ENCODE measurements around the gene TMEM184A. TPM values are rescaled to one million over a fixed set of nuclear protein-coding genes. Genes with fewer than 3 reads are reported as not detected.
"Not testable (repeated sequence)": the region's sequence is repeated elsewhere in the genome, so short reads cannot be mapped to it uniquely, and the experiment has no call there.

Gene TMEM184A
- total RNA-seq, 1 donor from 2014 or later, result 22.1 TPM

DNA sequence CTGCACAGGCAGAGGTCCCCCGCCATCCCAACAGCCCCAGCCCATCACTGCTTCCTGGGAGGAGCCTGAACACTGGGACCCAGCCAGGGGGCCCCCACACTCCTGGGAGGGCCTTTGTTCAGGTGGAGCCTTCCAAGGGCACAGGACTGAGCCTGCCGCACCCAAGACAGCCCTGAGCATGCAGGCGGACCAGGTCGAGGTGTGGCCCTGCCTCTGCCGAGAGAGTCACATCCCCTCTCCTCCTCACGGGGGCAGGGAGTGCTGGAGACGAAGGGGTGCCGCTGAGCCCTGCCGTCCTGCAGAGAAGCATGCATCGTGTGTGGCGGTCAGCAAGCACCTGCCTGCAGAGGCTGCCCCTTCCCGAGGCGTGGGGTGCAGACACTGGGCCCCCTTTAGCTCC lies 32.8 kb downstream of the TMEM184A start:
- peak; percentile 15 for DNase-seq

DNA sequence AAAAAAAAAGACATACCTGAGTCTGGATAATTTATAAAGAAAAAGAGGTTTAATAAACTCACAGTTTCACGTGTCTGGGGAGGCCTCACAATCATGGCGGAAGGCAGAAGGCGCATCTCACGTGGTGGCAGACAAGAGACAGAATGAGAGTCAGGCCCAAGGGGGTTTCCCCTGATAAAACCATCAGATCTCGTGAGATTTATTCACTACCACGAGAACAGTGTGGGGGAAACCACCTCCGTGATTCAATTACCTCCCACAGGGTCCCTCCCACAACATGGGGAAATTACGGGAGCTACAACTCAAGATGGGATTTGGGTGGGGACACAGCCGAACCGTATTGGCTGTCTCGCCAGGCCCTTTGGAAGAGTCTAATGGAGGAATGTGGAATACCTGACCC lies 34.5 kb downstream of the TMEM184A start:
- DNase-seq, result no peak

DNA sequence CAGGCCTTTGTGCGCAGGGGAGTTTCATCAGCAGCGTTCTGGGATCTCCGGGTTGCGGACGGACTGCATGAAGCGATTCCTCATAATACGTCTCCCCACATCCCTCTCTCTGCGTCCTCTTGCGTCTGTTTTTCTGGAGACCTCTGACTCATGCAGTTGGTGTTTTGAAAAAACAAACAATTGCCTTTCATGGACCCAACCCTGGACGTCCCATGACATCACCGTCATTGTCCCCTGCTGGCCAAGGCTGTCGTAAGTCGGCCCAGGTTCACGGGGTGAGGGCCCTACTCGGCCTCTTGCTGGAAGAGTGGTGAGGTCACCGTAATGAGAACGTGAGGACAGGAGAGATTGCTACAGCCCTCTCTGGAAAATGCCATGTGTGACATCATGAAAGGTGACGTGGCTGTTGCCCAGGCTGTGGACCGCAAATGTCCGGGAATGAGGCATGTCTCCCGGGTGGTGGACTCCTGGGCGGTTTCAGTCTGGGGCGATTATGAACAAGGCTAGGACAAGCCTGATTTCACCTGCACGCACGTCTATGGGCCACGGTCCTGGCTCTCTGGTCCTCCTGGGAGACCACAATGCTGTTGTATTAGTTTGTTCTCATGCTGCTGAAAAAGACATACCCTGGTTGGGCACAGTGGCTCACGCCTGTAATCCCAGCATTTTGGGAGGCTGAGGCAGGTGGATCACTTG lies 35.3 kb downstream of the TMEM184A start:
- DNase-seq, result no peak

DNA sequence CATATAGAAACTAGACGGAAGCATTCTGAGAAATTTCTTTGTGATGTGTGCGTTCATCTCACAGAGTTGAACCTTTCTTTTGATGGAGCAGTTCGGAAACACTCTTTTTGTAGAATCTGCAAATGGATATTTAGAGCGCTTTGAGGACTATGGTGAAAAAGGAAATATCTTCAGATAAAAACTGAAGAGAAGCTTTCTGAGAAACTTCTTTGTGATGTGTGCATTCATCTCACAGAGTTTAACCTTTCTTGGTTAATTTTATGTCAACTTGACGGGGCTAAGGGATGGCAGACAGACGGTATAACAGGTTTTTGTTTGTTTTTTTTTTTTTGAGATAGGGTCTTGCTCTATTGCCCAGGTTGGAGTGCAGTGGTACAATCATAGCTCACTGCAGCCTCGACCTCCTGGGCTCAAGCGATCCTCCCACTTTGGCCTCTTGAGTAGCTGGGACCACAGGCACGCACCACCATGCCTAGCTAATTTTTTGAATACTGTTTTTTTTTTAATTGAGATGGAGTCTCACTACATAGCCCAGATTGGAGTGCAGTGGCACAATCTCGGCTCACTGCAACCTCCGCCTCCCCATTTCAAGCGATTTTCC lies 36.6 kb downstream of the TMEM184A start:
- not testable (repeated sequence) for DNase-seq

DNA sequence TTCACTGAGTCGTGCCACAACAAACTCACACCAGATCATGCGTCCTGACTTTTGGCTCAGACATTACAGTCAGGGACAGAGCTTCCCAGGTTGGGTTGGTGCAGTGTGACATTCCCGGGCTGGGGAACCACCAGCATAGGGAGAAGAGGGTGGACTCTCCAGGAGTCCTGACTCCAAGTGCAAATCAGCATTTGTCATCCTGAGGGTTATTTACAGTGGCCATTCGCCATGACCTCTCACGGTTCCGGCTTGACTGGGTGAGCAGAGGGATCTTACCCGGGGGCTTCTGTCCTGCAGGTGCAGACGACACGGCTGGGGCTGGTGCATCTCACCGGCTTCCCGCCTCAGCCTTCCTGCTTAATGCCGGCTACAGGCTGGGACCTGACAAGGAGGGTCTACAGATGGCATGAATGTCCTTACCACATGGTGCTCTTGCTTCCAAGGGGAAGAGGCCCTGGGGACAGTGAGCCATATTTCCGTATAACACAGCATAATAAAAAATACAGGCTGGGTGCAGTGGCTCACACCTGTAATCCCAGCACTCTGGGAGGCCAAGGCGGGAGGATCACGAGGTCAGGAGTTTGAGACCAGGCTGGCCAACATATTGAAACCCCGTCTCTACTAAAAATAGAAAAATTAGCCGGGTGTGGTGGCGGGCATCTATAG lies 39.3 kb downstream of the TMEM184A start:
- no peak for DNase-seq

DNA sequence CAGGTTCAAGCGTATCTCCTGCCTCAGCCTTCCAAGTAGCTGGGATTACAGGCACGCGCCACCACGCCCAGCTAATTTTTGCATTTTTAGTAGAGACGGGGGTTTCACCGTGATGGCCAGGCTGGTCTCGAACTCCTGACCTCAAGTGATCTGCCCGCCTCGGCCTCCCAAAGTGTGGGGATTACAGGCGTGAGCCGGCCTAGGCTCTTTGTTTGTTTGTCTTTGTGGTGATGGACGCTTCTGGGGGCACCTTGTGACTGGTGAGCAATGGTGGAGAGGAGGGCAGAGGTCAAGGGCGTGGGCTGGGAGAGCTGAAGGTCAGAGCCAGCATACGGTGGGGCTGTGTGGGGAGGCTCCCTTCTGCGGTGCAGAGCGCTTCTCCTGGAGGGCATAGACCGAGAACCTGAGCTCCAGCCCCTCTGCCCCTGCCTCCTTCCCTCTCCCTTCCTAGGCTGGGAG lies 40.5 kb downstream of the TMEM184A start:
- DNase-seq, result not testable (repeated sequence)

DNA sequence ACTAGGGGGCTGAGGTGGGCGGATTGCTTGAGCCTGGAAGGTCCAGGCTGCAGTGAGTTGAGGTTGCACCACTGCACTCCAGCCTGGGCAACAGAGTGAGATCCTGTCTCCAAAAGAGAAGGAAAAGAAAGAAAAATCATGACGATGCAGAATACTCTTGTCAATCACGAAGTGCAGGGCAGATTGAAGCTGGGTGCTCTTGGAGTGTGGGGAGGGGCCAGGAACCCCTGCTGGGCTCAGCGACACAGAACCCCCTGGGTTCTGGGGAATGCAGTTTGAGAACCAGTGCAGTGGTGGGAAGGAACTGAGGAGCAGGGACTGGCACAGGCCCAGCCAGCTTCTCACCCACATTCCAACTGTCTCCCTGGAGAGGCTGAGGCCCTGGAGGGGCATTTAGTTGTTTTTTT lies 41.0 kb downstream of the TMEM184A start:
- no peak for DNase-seq

DNA sequence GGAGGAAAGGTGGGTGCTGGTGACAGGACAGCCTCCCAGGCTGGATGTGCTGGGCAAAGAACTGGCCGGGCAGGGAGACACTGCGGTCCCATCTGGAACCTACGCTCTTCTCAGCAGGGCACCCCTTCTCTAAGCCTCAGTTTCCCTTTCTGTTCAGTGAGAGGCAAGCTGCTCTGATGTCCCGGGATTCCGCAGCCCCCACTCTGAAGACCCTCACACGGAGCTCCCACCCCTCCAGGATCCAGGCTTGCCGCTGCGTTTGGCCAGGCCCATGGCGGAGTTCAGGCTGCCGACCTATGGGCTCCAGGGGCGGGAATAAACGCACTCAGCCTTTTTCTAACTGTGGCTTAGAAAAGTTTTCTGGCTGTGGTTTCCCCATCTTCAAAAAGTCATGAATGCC lies 41.6 kb downstream of the TMEM184A start:
- no peak for DNase-seq

DNA sequence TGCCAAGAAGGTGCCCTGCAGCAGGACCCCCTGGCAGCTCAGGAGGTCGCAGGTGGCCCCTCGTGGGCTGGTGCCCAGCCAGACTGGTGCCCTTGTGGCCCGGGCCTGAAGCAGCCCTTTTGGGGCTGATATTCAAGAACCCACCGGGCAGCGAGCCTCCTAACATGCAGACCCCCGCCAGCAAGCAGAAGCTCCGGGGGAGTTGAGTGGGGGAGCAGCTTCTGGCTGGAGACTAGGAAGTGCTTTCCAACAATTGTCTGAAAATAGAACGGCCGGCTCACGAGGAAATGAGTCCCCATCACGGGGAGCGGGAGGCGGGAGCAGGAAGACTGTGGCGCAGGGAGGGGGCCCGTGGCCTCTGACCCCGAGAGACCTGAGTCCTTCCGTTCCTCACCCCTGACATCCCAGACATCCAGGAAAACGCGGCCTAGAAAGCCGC lies 42.3 kb downstream of the TMEM184A start:
- peak; percentile 41 for DNase-seq

DNA sequence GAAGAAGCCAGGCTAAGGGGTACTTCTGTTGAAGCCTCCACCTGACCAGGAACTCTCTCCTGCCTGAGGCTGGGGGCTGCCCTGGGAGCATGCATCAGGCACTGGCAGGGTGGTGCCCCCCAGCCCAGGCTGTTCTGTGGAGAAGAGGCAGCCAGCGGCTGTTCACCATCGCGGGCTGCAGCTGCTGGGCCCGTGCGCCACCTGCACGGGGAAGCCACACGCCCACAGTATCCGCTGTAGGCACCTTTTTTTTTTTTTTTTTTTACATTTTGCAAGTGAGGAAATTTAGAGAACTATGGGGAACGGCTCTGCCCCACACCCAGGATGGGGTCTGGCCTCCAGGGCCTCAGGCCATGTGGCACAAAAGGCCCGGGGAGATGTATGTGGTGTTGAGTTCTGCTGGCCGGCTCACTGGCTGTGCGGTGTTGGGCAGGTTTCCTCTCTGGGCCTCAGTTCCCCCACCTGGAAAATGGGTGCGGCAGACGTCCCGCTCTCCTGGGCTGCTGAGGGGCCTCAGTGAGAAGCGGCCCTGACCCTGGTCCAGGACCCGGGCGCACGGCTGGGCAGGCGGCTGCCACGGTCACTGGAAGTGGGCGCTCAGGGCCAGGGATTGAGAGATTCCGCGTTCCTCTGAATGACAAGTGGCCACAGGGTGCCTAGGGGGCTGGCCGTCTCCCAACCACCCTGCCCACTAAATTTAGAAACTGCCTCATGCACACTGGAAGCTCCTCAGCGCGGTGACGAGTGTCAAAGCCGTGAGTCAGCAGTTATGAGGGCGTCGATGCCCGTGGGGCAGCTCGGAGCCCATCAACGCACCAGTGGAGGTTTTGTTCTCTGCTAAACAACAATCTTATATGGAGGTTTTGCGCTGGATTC lies 43.0 kb downstream of the TMEM184A start:
- peak; percentile 72 for DNase-seq

DNA sequence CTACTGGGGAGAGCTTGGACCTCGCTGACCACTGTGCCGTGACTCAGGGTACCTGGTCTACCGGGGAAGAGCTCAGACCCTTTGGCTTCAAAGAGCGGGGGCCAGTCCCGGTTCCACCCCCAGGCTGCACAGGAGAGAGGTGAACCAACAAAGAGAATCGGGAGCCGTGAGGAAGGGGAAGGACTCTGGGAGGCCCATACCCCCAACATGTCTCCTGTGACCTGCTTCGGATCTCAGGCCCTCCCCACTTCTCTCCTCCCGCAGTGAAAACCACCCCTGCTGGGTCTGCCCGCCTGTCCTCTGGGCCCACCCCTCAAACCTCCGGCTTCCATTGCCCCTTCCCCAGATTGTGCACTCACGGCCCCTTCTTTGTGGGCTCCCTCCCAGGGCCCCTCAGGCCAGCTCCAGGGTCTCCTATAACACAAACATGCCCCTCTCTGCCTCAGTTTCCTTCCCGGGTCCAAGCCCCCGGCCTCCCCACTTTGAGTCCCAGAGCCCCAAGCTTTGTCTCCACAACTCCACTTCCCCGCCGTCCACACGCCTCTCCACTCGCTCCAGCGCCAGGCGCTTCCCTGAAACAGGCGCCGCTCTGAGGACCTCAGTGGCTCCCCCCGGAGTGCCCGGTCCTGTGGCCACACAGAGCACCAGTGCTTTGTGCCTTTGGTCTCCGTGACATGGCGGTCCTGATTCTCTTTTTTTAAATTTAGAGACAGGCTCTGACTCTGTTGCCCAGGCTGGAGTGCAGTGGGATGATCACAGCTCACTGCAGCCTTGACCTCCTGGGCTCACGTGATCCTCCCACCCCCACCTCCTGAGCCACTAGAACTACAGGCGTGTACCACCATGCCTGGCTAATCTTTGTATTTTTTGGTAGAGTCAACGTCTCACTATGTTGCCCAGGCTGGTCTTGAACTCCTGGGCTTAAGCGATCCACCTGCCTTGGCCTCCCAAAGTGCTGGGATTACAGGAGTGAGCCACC lies 44.3 kb downstream of the TMEM184A start:
- no peak for DNase-seq

DNA sequence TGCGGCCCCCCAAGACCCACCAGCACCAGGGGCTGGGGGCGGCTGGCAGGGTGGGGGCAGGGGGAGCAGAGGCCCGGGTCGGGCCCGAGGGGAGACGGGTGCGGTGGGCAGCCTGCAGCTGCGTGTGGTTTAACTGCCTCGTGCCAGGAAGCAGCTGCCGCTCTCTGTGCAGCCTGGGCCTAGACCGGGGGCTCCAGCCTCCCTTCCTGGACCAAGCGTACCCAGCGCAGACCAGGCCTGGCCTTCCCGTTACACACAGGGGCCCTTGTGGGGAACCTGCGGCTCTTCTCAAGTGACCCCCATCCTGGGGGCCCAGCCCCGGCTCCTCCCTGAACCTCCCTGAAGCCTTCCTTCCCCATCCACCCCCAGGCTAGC lies 45.2 kb downstream of the TMEM184A start:
- DNase-seq, result no peak

DNA sequence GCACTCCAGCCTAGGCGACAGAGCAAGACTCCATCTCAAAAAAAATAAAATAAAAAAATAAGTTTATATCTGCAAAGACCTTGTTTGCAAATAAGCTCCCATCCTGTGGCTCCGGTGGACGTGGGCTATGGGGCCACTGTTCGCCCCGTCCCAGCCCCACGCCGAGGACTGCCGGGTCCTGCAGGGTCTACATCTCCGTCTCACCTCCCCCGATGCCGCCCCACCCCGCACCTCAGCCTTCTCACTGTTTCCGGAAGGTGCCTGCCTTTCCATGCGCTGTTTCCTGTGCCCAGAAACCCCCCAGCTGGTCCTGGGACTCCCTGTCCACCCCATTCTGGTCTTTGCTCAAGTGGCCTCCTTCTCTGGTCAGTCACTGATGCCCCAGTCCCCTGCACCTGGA lies 46.8 kb downstream of the TMEM184A start:
- DNase-seq, result no peak

DNA sequence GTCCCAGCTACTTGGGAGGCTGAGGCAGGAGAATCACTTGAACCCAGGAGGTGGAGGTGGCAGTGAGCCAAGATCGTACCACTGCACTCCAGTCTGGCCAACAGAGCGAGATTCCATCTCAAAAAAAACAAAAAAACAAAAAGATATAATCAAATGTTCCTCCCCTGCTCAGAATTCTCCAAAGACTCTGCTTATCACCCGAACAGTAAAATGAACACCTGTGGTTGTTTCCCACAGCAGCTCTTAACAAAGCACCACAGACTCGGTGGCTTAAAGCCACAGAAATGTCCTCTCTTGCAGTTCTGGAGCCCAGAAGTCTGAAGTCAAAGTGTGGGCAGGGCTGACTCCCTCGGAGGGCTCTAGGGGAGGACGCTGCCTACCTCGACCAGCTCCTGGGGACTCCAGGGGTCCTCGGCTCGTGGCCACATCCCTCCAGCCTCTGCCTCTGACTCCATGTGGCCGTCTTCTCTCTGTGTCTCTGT lies 47.7 kb downstream of the TMEM184A start:
- no peak for DNase-seq

DNA sequence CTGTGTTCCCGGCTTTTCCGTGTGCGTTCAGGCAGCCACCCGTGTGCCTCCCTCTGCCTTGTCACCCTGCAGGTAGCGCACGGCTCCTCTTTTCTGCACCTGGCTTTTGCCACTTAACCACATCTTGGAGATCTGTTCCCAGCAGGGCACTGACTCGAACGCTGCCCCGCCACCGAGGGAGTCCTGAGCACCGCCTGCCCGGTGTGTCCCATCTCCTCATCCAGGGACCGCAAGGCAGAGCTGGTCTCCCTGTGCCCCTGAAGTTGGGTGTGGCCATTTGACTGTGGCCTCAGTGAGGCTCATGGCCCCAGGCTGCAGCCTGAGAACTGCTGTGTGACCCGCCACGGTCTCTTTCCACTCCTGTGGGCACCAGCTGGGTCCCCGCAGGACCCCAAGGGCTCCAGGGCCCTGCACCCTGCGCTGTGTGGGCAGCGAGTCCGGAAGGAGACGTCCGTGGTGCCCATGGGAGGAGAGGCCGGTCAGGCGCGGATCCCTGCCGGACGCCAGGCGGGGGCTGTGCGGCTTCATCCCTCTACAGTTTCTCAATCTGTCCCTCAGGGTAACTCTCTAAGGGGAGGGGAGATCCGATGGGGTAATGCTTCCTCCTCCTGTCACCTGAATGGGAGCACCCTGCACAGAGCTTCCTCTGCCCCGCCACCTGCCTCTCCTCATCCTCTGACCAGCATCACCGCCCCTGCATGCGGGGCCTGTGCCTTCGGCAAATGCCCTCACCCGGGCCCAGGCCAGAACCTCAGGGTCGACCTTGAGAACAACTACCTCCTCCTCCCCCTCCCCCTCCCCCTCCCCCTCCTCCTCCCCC lies 50.1 kb downstream of the TMEM184A start:
- no peak for DNase-seq

DNA sequence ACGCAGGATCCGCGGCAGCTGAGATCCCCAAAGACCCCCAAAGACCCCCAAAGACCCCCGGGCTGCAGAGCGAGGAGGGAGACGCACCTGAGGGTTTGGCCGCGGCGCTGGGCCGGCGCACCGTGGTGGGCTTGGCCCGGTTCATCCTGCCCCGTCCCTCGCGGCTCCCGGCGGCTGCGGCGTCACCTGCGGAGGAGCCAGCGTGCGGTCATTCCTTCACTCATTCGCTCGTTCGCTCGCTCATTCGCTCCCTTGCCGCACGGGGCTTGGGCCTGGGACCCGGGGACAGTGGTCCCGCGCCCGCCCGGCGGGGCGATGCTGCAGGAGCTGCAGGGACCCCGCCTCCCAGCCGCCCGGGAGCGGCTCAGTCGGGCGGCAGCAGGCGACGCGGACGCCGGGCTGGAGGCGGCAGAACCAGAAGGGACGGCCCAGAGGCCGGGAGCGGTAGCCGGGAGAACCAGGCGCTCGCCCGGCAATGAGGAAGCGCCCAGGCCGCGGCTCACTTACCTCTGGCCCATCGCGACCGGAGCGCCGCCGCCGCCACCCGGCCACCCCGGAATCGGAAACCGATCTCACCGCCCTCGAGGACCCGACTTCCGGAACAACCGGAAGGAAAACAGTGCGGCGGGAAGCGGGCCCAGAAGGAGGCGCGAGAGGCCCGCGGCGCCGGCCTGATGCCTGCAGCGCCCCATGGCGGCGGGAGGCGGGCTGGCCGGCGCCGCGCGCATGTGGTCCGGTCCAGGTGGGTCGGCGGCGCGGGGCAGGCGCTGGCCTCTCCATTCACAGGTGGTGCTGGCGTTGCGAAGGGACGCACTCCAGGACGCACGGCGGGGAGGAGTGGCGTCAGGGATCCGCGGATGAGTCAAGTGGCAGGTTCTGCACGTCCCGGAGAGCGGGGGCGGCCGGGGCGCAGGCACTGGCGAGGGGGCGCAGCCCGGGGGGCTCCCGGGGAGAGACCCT lies 51.9 kb downstream of the TMEM184A start, which contains the start of gene INTS1:
INTS1 (minus strand) TSS at position 574 of the 960 bp plus-strand sequence; CDS start at position 145, 429 bp downstream.
- peak; percentile 96 for DNase-seq

DNA sequence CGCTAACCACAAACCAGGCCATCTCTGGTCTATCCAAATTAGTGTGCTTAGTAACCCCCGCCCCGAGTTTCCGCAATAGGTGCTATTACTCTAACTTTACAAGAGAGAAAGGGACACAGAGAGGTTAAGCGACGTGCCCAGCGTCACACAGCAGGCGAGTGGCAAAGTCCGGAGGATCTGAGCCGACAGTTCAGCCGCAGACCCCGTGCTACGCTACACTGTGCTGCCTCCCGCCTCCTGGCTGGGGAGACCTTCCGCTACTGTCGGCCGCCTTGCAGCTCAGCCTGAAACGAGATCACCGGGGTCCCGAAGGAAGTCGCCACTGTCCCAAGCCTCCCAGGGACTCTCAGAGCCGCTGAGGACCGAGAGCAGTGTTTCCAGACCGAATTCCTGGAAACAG lies 52.6 kb downstream of the TMEM184A start:
- no peak for DNase-seq

DNA sequence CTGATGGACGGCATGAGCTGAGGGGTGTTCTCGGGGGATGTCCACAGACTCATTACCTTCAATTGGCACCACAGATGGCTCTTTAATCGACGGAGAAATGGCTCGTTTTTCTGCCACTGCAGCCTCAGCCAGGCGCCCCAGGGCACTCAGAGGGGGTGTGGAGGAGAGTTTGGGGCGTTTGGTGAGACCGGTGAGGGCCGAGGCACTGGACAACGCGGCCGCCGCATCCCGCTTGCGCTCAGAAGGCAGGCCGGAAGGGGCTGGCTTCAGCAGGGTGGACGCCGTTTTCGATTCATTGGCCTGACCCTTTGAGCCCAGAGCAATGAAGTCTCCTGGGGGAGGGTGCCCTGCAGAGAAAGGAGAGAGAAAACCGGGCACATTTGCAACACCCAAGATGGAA lies 53.2 kb downstream of the TMEM184A start:
- DNase-seq, result no peak

All from tongue (tissue), 2 donors.